UCSD-AML1 (cell line): Measurements from ENCODE around the gene DLG2.

Experiments used
- DNase-seq: peaks from one replicate; lab custom pipeline; 2025; ENCODE audit not compliant: unreplicated experiment; lab: John Stamatoyannopoulos, UW

DLG2 gene

GRCh38 chr11:83569134-83569805 lies 2057.9 kb downstream of the DLG2 start:
- DNase-seq = no peak

- no peak for DNase-seq
Measured at GRCh38 chr11:83568516-83568915, 2058.6 kb downstream of the DLG2 start.

- DNase-seq = no peak
Measured at GRCh38 chr11:83566950-83567349, 2060.2 kb downstream of the DLG2 start.

- no peak for DNase-seq
Measured at GRCh38 chr11:83564870-83565269, 2062.3 kb downstream of the DLG2 start.

DNA sequence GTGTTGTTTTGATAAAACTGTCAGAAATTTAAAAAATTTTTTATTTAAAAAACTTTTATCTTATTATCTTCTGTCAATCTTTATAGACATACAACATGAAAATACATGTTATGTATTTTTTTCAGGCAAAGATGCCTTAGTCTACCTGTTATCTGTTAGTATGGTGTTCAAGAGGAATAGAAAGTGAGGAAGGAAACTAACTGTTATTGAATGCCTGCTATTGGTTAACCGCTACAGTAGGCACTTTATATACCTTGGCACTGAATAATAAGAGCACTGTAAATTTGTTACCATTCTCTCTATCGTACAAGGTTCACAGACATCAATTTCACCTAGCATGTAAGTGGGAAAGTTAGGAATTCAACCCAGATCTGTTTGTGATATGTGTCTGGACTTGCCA lies 2068.9 kb downstream of the DLG2 start:
- DNase-seq = no peak

DNA sequence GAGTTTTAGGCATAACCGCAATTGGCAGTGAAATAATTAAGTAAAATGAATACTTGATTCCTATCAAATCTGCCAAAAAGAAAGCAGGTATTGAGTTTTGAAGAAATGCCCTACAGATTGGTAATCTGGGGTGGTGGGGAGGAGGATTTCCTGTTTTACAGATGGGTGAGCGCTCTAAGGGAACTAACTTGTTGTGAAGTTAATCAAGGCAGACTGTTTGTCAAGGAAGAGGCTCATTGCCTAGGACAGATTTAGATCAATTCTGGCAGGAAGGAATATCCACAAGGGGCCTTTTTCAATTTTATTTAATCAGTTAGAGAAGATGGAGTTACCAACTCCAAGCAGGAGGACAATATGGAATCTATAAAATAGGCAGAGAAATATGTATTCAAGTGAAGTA lies 2069.5 kb downstream of the DLG2 start:
- DNase-seq = no peak

- no peak for DNase-seq
Measured at GRCh38 chr11:83554876-83555275, 2072.3 kb downstream of the DLG2 start.

GRCh38 chr11:83549984-83550667 lies 2077.0 kb downstream of the DLG2 start:
- DNase-seq = no peak

DNA sequence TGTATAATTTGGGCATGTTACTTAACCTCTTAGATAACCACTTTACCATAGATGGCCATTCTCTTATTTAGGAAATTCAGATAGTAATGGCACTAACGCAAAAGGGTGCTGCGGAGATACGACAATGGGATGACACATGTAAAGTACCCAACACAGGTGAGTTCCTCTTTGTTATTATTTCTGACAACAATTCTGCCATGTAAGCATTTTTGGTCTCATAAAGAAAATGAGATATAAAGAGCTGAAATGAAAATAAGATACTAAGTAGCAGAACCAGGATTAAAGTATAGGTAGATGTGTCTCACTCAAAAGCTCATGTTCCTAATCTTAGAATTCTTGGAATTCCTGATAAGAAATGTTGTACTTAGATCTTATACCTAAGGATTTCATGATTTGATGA lies 2080.8 kb downstream of the DLG2 start:
- DNase-seq = no peak

GRCh38 chr11:83545494-83546260 lies 2081.5 kb downstream of the DLG2 start:
- no peak for DNase-seq

GRCh38 chr11:83544846-83545245 lies 2082.3 kb downstream of the DLG2 start:
- no peak for DNase-seq

- no peak for DNase-seq
Measured at GRCh38 chr11:83543706-83544439, 2083.3 kb downstream of the DLG2 start.

GRCh38 chr11:83542861-83543260 lies 2084.3 kb downstream of the DLG2 start:
- DNase-seq = no peak

- no peak for DNase-seq
Measured at GRCh38 chr11:83540728-83541127, 2086.4 kb downstream of the DLG2 start.

- no peak for DNase-seq
Measured at GRCh38 chr11:83540112-83540675, 2086.9 kb downstream of the DLG2 start.

DNA sequence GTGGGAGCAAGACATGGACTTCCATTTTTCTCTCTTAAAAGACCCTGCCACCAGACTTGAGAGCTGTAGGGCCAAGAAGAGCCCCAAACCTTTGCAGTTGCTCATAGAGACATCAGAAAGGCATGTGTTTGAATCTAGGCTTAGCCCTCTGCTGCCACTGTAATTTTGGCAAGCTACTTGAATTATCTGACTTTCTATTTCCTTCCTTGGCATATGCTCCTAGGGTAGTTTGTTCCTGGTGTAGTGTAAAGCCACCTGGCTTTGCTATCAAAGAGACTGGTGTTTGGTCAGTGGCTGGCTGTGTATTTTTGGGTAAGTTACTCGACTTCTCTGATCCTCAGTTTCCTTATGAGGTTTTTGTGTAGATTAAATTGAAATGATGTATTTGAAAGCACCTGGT lies 2088.9 kb downstream of the DLG2 start:
- no peak for DNase-seq

DNA sequence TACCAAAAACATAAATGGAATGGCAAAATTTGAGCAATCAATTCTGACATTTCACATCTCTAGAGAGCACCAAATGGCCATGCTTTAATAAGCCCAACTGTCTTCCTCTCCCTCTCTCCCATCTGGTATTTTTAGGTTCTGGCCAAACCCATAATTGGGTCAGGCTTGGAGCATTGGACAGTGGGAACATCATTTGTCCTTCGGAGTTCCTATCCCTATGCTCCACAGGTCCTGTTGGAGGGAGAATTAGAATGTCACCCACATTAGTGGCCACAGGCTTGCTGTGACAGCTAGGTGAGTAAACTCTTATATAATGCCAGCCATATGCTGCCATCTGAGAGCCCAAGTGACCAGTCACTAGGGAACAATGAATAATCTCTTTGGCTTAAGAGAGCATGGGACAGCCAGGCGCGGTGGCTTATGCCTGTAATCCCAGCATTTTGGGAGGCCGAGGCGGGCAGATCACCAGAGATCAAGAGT lies 2090.0 kb downstream of the DLG2 start:
- no peak for DNase-seq

DNA sequence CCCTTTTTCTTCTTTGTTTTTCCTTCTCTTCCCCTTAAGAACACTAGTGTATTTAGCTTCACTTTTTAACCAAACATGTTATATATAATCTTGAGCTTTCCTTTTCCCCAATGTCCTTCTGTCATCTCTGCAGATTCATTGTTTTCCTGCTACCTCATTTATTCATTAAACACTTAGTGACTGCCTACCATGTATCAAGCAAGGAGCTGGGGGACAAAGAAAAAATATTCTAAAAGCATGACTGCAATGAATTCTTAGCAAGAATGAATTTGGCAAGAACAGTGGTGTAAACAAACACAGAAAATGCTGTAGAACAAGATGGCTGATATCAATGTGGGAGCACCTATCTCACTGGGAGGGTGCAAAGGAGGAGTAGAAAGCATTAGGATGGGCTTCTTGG lies 2094.0 kb downstream of the DLG2 start:
- DNase-seq = no peak

DNA sequence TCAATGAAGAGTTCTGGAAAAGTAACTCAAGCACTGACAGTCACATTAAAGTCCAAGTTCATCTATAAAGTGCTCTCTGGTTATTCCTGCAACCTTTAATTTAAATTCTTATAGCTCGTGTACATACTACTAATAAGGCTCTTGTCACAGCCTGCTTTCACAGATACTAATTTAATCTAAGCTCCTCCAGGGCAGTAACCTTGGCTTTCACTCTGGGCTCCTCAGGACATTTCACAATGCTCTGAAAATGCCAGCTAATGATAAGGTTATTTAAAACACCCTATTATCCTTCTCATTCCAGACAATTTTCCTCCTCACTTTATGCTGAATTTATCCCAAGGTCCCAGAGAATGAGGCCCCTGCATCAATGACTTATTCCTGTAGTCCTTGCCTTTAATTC lies 2098.3 kb downstream of the DLG2 start:
- DNase-seq = no peak

DNA sequence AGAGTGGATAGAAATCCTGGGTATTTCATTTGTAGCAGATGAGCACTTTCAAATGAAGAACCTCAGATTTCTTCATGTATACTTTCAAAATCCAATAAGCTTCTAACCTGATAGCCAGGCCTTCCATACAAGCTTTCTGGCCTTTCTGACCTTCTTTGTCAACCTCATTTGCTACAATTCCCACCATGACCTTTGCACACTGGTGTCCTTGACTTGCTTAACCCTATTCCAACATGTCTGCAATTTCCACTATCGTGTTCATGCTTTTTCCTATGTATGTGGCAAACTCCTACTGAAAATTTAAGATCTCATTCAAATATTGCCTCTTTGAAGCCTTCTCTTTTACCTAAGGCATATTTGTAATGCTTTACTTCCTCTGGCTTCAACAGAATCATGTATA lies 2098.9 kb downstream of the DLG2 start:
- DNase-seq = no peak

- DNase-seq = no peak
Measured at GRCh38 chr11:83523676-83524075, 2103.5 kb downstream of the DLG2 start.
